Naive thymus-derived CD4-positive, alpha-beta T cell (primary cell): ENCODE data around the gene BCKDHB. TPM values are rescaled to one million over a fixed set of nuclear protein-coding genes. Genes with fewer than 3 reads are reported as not detected.

Experiments used
- ATAC-seq: fragments of 150-1000 bp; cut with Tn5 transposase; 2 replicates; pipeline ENCODE4 v1.10.0; 2021; ENCODE audit warnings: mild to moderate bottlenecking, moderate library complexity
- CTCF ChIA-PET: fragments of 350-600 bp; sonication (Branson Sonifier 250); formaldehyde crosslinking; loops from one replicate; lab custom pipeline; 2021; ENCODE audit warnings: antibody characterized with exemption; lab: Charles Lee
- POLR2A ChIA-PET: fragments of 350-600 bp; sonication (Branson Sonifier 250); formaldehyde crosslinking; loops from one replicate; lab custom pipeline; 2021; ENCODE audit warnings: antibody characterized with exemption, inconsistent platforms; lab: Charles Lee
- DNase-seq, 9 donors: peaks; one replicate each; pipeline versions ENCODE4 v3.0.0 to v3.0.0-alpha.2; 2020 to 2022; ENCODE audit warnings: mixed read lengths in 1 of 9
- H3K27ac ChIP-seq: one replicate; pipeline ENCODE4 v1.7.0; 2013; ENCODE audit warnings: mild to moderate bottlenecking, low read depth, low read length, moderate library complexity
- H3K27me3 ChIP-seq, 2 donors: one replicate each; pipeline ENCODE4 v1.7.0; 2013; ENCODE audit warnings: low read length in 2 of 2, mild to moderate bottlenecking in 2 of 2, moderate library complexity in 2 of 2; ENCODE audit not compliant: control insufficient read depth in 2 of 2, insufficient read depth in 2 of 2
- H3K36me3 ChIP-seq, 3 experiments: 1 replicate in 2 of 3; 2 replicates in 1 of 3; pipeline ENCODE4 v1.7.0; 2013; ENCODE audit warnings: low read length in 3 of 3, mild to moderate bottlenecking in 3 of 3, moderate library complexity in 1 of 3; ENCODE audit not compliant: insufficient read depth in 3 of 3, control insufficient read depth in 2 of 3
- H3K4me1 ChIP-seq, 2 donors: one replicate each; pipeline ENCODE4 v1.7.0; 2013; ENCODE audit warnings: low read length in 2 of 2, mild to moderate bottlenecking in 2 of 2, moderate library complexity in 1 of 2; ENCODE audit not compliant: control insufficient read depth in 2 of 2, insufficient read depth in 2 of 2
- H3K4me3 ChIP-seq: 2 replicates; pipeline ENCODE4 v1.7.0; 2013; ENCODE audit warnings: mild to moderate bottlenecking, low read length
- H3K9me3 ChIP-seq, 3 experiments: 1 replicate in 2 of 3; 2 replicates in 1 of 3; pipeline ENCODE4 v1.7.0; 2013; ENCODE audit warnings: low read length in 3 of 3; ENCODE audit not compliant: control insufficient read depth in 2 of 3
- H3K27ac Mint-ChIP-seq, 9 donors: one replicate each; pipeline ENCODE4 v1.8.0; 2020 to 2022; ENCODE audit warnings: mixed read lengths in 9 of 9, mild to moderate bottlenecking in 8 of 9, moderate library complexity in 5 of 9, inconsistent platforms in 2 of 9
- H3K27me3 Mint-ChIP-seq, 5 donors: one replicate each; pipeline ENCODE4 v1.8.0; 2021 to 2022; ENCODE audit warnings: mixed read lengths in 5 of 5, mild to moderate bottlenecking in 1 of 5
- H3K36me3 Mint-ChIP-seq, 5 donors: one replicate each; pipeline ENCODE4 v1.8.0; 2020 to 2022; ENCODE audit warnings: mixed read lengths in 5 of 5, mild to moderate bottlenecking in 3 of 5, inconsistent platforms in 1 of 5
- H3K4me1 Mint-ChIP-seq, 7 donors: one replicate each; pipeline ENCODE4 v1.8.0; 2020 to 2022; ENCODE audit warnings: mixed read lengths in 7 of 7, mild to moderate bottlenecking in 3 of 7, inconsistent platforms in 1 of 7
- H3K4me3 Mint-ChIP-seq, 10 donors: one replicate each; pipeline ENCODE4 v1.8.0; 2020 to 2022; ENCODE audit warnings: mild to moderate bottlenecking in 10 of 10, mixed read lengths in 10 of 10, moderate library complexity in 6 of 10, inconsistent platforms in 2 of 10
- H3K9me3 Mint-ChIP-seq, 11 donors: one replicate each; pipeline ENCODE4 v1.8.0; 2020 to 2022; ENCODE audit warnings: mixed read lengths in 11 of 11, mild to moderate bottlenecking in 4 of 11, inconsistent platforms in 1 of 11, moderate library complexity in 1 of 11
- intact Hi-C, 2 donors: fragments of 100-400 bp; cut with micrococcal nuclease; formaldehyde crosslinking; loops; one replicate each; pipeline ENCODE4 v1.15.1; 2023
- polyA plus RNA-seq, 2 donors: library from polyadenylated mRNA; unstranded; fragments of 300-500 nt; fragmentation: Illumina TruSeq; gene quantifications; one replicate each; pipeline ENCODE4 v1.2.3, GENCODE V29; 2021
- total RNA-seq, 6 experiments: library from RNA in 5 of 6; stranded (reverse) in 5 of 6; gene quantifications; 1 replicate in 5 of 6; 2 replicates in 1 of 6; pipeline ENCODE4 v1.2.3 and lab custom pipeline; 2021 to 2026

The BCKDHB gene
- total and polyA plus RNA-seq, 7 experiments from 2014 or later: 13.8 to 24.3 (median 18.6) TPM

GRCh38 chr6:80341330-80341729, 234.9 kb downstream of the BCKDHB start:
- Mint-ChIP-seq H3K36me3 (peaks cover 0 to 8% (median 4%) of the 10 kb centered on the region in 5 donors), H3K27ac (no peak overlapping the region), H3K4me3 (no peak overlapping the region), H3K27me3 (no peaks in the 10 kb centered on the region), H3K9me3 (no peaks in the 10 kb centered on the region), H3K4me1 (peaks cover 0 to 6% (median 0%) of the 10 kb centered on the region in 7 donors)
- Histone ChIP-seq H3K9me3 (no peaks in the 10 kb centered on the region), H3K36me3 (no peaks in the 10 kb centered on the region), H3K27ac (no peak overlapping the region), H3K27me3 (no peaks in the 10 kb centered on the region), H3K4me1 (no peaks in the 10 kb centered on the region), H3K4me3 (no peak overlapping the region)
- DNase-seq (no peak), ATAC-seq (no peak)
- POLR2A ChIA-PET: no interaction called here
- intact Hi-C loops: no loop called here
- CTCF ChIA-PET: no interaction called here

DNA sequence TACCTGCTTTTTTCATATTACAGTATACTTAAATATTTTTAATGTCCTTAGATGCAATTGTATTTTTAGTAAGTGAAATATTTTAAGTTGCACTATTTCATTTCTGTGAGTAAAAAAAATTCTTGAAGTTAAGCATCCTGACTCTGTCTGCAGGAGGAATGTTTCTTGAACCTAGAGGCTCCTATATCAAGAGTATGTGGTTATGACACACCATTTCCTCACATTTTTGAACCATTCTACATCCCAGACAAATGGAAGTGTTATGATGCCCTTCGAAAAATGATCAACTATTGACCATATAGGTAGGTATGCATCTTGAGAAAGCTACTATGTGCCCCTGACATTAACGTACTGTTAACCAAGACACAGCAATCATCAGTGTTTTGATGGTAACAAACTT, 237.0 kb downstream of the BCKDHB start:
- Histone ChIP-seq H3K4me3 (no peak overlapping the region), H3K4me1 (no peaks in the 10 kb centered on the region), H3K9me3 (no peaks in the 10 kb centered on the region), H3K36me3 (no peaks in the 10 kb centered on the region), H3K27ac (no peak overlapping the region), H3K27me3 (no peaks in the 10 kb centered on the region)
- DNase-seq (no peak), ATAC-seq (no peak)
- ChIA-PET CTCF (interaction anchor here (0.7 kb wide), 1 partner anchor 37 kb away, joined by 3 read pairs; no protein-coding TSS in a partner anchor), POLR2A (no interaction called here)
- intact Hi-C loops: no loop called here
- Mint-ChIP-seq H3K9me3 (no peaks in the 10 kb centered on the region), H3K27ac (no peak overlapping the region), H3K4me3 (no peak overlapping the region), H3K4me1 (no peaks in the 10 kb centered on the region), H3K27me3 (no peaks in the 10 kb centered on the region), H3K36me3 (peaks cover 0 to 8% (median 4%) of the 10 kb centered on the region in 5 donors)

- Mint-ChIP-seq H3K4me3 (no peak overlapping the region), H3K36me3 (peaks cover 0 to 12% (median 4%) of the 10 kb centered on the region in 5 donors), H3K9me3 (peaks cover 0 to 1% (median 0%) of the 10 kb centered on the region in 11 donors), H3K27ac (no peak overlapping the region), H3K27me3 (no peaks in the 10 kb centered on the region), H3K4me1 (no peaks in the 10 kb centered on the region)
- ATAC-seq (no peak), DNase-seq (no peak)
- Histone ChIP-seq H3K4me3 (no peak overlapping the region), H3K36me3 (no peaks in the 10 kb centered on the region), H3K27me3 (no peaks in the 10 kb centered on the region), H3K9me3 (no peaks in the 10 kb centered on the region), H3K27ac (no peak overlapping the region), H3K4me1 (no peaks in the 10 kb centered on the region)
- intact Hi-C loops: no loop called here
- CTCF ChIA-PET: no interaction called here
- POLR2A ChIA-PET: no interaction called here
Measured at GRCh38 chr6:80347101-80347500, 240.6 kb downstream of the BCKDHB start.

DNA sequence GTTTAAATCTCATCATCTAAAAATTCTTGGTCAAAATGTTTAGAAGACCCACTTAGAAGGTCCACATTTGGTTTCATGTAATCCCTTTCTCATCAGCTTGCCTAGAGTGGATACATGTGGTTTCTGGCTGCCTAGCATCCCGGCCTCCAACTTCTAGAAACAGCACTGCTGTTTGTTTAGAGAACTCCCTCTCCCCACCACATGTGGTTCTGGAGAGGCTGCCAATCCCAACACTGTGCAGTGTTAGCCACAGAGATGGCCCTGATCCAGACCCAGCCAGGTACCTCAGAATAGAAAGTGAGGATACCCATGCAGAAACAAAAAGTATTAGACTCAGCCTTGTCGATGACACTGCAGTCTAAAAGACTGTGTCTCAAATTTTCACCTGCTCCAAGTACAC, 241.8 kb downstream of the BCKDHB start:
- H3K4me3 Mint-ChIP-seq: no peak overlapping the region
- Histone ChIP-seq H3K4me1 (no peaks in the 10 kb centered on the region), H3K27me3 (no peaks in the 10 kb centered on the region), H3K4me3 (no peak overlapping the region), H3K9me3 (no peaks in the 10 kb centered on the region), H3K36me3 (no peaks in the 10 kb centered on the region), H3K27ac (no peak overlapping the region)
- H3K27ac Mint-ChIP-seq: no peak overlapping the region
- H3K27me3 Mint-ChIP-seq: no peaks in the 10 kb centered on the region
- DNase-seq (no peak), ATAC-seq (no peak)
- H3K36me3 Mint-ChIP-seq: peaks cover 0 to 13% (median 8%) of the 10 kb centered on the region in 5 donors
- peaks cover 0 to 1% (median 0%) of the 10 kb centered on the region in 11 donors for H3K9me3 Mint-ChIP-seq
- POLR2A ChIA-PET: no interaction called here
- CTCF ChIA-PET: no interaction called here
- H3K4me1 Mint-ChIP-seq: no peaks in the 10 kb centered on the region
- intact Hi-C loops: no loop called here

DNA sequence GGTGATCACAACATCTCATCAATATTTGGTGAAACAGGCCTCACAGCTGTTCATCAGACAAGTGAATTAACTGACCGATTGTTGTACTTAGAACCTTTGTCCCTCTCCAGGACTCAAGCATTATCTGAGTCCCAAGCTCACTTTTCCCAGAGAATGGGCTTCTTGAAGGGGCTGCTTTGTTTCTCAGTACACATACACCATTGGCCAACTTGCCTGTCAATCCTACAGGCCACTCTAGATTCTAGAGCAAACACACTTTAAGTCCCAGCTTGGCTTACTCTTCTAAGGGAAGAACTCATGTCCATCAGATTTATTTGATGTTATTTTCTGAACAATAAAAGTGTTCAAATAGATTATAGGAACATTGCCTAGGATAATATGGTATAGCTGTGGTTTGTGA, 249.5 kb downstream of the BCKDHB start:
- Mint-ChIP-seq H3K4me1 (no peaks in the 10 kb centered on the region), H3K4me3 (no peak overlapping the region), H3K27me3 (no peaks in the 10 kb centered on the region), H3K27ac (no peak overlapping the region), H3K36me3 (peaks cover 0 to 42% (median 31%) of the 10 kb centered on the region in 5 donors), H3K9me3 (peaks cover 0 to 2% (median 0%) of the 10 kb centered on the region in 11 donors)
- ChIA-PET CTCF (no interaction called here), POLR2A (interaction anchor here (0.7 kb wide), 1 partner anchor 11 kb away, joined by 3 read pairs; no protein-coding TSS in a partner anchor)
- Histone ChIP-seq H3K27me3 (no peaks in the 10 kb centered on the region), H3K36me3 (no peaks in the 10 kb centered on the region), H3K9me3 (no peaks in the 10 kb centered on the region), H3K27ac (no peak overlapping the region), H3K4me1 (no peaks in the 10 kb centered on the region), H3K4me3 (no peak overlapping the region)
- ATAC-seq: no peak
- no peak for DNase-seq
- intact Hi-C loops: no loop called here

DNA sequence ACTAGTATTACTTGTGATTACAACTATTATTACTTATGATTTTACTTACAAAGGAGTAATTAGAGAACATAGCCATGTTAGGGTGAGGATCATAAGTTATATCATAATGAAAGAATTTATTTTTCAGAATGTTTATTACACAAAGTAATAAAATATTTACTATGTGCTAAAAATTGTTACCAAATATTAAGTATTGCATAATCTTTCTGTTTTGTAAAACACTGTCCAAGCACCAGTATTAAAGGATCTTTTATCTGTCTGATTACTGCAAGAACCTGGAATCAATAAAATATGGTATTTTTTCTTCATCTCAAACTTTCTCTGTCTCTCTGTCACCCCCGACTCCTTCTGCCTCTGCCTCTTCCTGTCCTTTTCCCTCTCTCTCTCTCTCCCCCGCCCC, 250.1 kb downstream of the BCKDHB start:
- peaks cover 0 to 40% (median 33%) of the 10 kb centered on the region in 5 donors for H3K36me3 Mint-ChIP-seq
- no peaks in the 10 kb centered on the region for H3K4me1 Mint-ChIP-seq
- no peak overlapping the region for H3K27ac Mint-ChIP-seq
- Histone ChIP-seq H3K27ac (no peak overlapping the region), H3K9me3 (no peaks in the 10 kb centered on the region), H3K4me3 (no peak overlapping the region), H3K4me1 (no peaks in the 10 kb centered on the region), H3K36me3 (no peaks in the 10 kb centered on the region), H3K27me3 (no peaks in the 10 kb centered on the region)
- ChIA-PET POLR2A (no interaction called here), CTCF (no interaction called here)
- H3K27me3 Mint-ChIP-seq: no peaks in the 10 kb centered on the region
- ATAC-seq (no peak), DNase-seq (no peak)
- intact Hi-C loops: no loop called here
- H3K9me3 Mint-ChIP-seq: peaks cover 0 to 2% (median 0%) of the 10 kb centered on the region in 11 donors
- no peak overlapping the region for H3K4me3 Mint-ChIP-seq

GRCh38 chr6:80357081-80357480, 250.6 kb downstream of the BCKDHB start:
- intact Hi-C loops: no loop called here
- peaks cover 0 to 44% (median 33%) of the 10 kb centered on the region in 5 donors for H3K36me3 Mint-ChIP-seq
- Histone ChIP-seq H3K4me3 (no peak overlapping the region), H3K4me1 (no peaks in the 10 kb centered on the region), H3K9me3 (no peaks in the 10 kb centered on the region), H3K27ac (no peak overlapping the region), H3K36me3 (no peaks in the 10 kb centered on the region), H3K27me3 (no peaks in the 10 kb centered on the region)
- no peak overlapping the region for H3K27ac Mint-ChIP-seq
- ATAC-seq: no peak
- no peaks in the 10 kb centered on the region for H3K27me3 Mint-ChIP-seq
- DNase-seq: no peak
- peaks cover 0 to 2% (median 0%) of the 10 kb centered on the region in 11 donors for H3K9me3 Mint-ChIP-seq
- CTCF ChIA-PET: no interaction called here
- no peaks in the 10 kb centered on the region for H3K4me1 Mint-ChIP-seq
- H3K4me3 Mint-ChIP-seq: no peak overlapping the region
- POLR2A ChIA-PET: no interaction called here
